T-helper 2 cell treated with Interferon-gamma antibody and Interleukin-4, amounts not matched to agents 5 μg/mL and 100 μg/mL, for 36 hours (primary cell): ENCODE data around the gene VPS18.

ENCODE experiments used
- DNase-seq: peaks from one replicate; pipeline ENCODE4 v3.0.0; 2021; ENCODE audit warnings: low spot score
- H3K27ac Mint-ChIP-seq: one replicate; pipeline ENCODE4 v1.8.0; 2021; ENCODE audit warnings: mild to moderate bottlenecking, mixed read lengths
- H3K27me3 Mint-ChIP-seq: one replicate; pipeline ENCODE4 v1.8.0; 2021; ENCODE audit warnings: low read depth, mixed read lengths
- H3K36me3 Mint-ChIP-seq: one replicate; pipeline ENCODE4 v1.8.0; 2021; ENCODE audit warnings: low read depth, mixed read lengths
- H3K4me1 Mint-ChIP-seq: one replicate; pipeline ENCODE4 v1.8.0; 2021; ENCODE audit warnings: low read depth, mixed read lengths
- H3K4me3 Mint-ChIP-seq: one replicate; pipeline ENCODE4 v1.8.0; 2022; ENCODE audit warnings: mild to moderate bottlenecking, moderate library complexity, mixed read lengths
- H3K9me3 Mint-ChIP-seq: one replicate; pipeline ENCODE4 v1.8.0; 2021; ENCODE audit warnings: mixed read lengths

The VPS18 gene

DNA sequence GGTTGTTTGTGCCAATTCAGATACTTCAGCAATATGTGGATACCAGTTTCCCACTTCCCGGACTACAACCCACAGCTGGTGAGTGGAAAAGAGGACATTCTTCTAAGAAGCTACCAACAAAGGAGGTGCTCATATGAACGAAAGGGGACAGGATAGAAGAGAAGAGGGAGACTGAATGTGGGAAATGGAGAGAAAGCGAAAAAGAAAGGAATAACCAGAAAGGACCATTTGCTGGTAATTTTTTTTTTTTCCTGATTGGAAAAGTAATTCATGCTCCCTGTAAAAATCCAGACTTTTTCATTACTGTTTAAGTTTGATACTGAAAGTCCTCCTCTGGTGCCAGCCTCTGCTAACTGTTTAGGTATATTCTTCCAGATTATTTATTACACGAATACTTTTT is 57.5 kb downstream of the VPS18 start:
- Mint-ChIP-seq H3K9me3 (no peaks in the 10 kb centered on the region), H3K36me3 (peaks cover 4% of the 10 kb centered on the region), H3K27ac (peak overlapping the region; percentile 32), H3K27me3 (no peaks in the 10 kb centered on the region), H3K4me1 (peaks cover 33% of the 10 kb centered on the region), H3K4me3 (peak overlapping the region; percentile 88)
- no peak for DNase-seq

DNA sequence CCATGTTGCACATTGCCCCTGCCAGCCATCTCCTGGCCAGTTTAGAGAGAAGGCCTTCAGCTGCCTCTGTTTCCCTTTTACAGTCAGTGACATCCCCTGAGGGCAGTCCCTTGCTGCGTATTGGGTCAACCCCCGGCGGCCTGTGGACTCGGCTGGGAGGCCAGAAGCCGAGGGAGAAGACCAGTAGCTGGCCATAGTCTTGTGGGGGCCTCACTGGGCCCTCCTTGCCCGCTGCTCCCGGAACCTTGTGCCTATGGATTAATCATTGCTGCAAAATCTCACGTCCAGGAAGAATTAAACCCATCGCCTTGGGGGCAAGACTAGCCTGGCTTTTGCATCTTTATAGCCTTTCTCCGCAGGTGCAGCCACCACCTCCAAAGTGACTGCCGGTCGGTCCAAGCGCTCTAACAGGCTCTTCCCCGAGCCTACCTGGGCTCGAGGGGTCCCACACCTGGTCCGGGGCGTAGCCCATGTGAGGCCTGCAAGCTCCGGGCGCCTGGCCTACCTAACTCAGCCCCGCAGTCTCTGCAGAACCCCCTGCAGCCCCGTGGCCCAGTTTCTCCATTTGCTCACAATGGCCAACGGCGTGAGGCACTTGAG is 58.2 kb downstream of the VPS18 start:
- H3K36me3 Mint-ChIP-seq, result peaks cover 4% of the 10 kb centered on the region
- no peak for DNase-seq
- no peaks in the 10 kb centered on the region for H3K9me3 Mint-ChIP-seq
- H3K4me1 Mint-ChIP-seq, result peaks cover 33% of the 10 kb centered on the region
- peak overlapping the region; percentile 85 for H3K27ac Mint-ChIP-seq
- H3K4me3 Mint-ChIP-seq, result peak overlapping the region; percentile 88
- H3K27me3 Mint-ChIP-seq, result no peaks in the 10 kb centered on the region

DNA sequence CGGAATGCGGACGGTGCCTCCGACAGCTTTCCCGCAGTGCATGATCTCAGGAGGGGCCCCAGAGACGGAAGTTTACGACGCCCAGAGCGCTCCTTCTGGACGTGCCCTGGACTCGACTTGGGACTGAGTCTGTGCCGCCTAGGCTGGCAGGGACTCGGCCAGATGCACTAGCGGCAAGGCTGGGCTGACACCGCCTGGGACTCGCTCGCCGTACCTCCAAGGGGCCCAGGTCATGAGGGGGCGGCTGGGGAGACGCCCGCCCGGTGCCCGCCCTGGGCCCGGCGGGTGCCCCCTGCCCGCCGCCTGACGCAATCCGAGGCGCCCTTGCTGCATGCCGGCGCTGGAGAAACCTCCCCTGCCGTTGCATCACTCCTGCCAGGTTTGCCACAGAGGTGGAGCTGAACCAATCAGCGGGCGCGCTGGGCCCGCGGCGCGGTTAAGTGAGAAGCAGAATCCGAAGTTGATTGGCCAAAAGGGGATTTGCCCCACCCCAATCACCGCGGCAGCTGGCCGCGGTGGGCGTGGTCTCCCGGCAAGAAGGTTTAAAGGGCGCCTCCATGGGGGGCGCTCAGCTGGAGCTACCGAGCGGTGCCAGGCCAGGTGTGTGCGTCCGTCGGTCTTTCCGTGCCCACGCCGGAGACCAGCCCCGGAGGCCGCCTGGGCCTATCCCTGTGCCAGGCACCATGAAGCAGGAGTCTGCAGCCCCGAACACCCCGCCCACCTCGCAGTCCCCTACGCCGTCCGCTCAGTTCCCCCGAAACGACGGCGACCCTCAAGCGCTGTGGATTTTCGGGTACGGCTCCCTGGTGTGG is 58.9 kb downstream of the VPS18 start, which contains the start of gene CHAC1:
TSS of gene CHAC1 (plus strand) at position 571 of the 812 bp plus-strand sequence. CDS start at position 684, 113 bp downstream.
- DNase-seq, result peak; percentile 97
- H3K27me3 Mint-ChIP-seq, result no peaks in the 10 kb centered on the region
- H3K27ac Mint-ChIP-seq, result peak within 1 kb of the TSS; percentile 85
- H3K4me3 Mint-ChIP-seq, result peak within 1 kb of the TSS; percentile 88
- H3K4me1 Mint-ChIP-seq, result peaks cover 33% of the 10 kb centered on the region
- H3K36me3 Mint-ChIP-seq, result peaks cover 4% of the 10 kb centered on the region
- no peaks in the 10 kb centered on the region for H3K9me3 Mint-ChIP-seq
